Skeletal muscle satellite cell (primary cell): ENCODE measurements around the gene SLC4A5.

Experiments
- H3K27me3 ChIP-seq: 2 replicates; pipeline ENCODE4 v1.7.0; 2013; ENCODE audit warnings: low read length; ENCODE audit not compliant: control insufficient read depth, insufficient read depth
- H3K36me3 ChIP-seq: 2 replicates; pipeline ENCODE4 v1.7.0; 2013; ENCODE audit warnings: mild to moderate bottlenecking, control low read depth, low read length; ENCODE audit not compliant: insufficient read depth
- H3K4me1 ChIP-seq: 2 replicates; pipeline ENCODE4 v1.7.0; 2013; ENCODE audit warnings: low read length; ENCODE audit not compliant: control insufficient read depth, insufficient read depth
- H3K4me2 ChIP-seq: 2 replicates; pipeline ENCODE4 v1.7.0; 2013; ENCODE audit warnings: mild to moderate bottlenecking, low read length
- H3K4me3 ChIP-seq: 2 replicates; pipeline ENCODE4 v1.7.0; 2013; ENCODE audit warnings: low read length
- H3K9ac ChIP-seq: 2 replicates; pipeline ENCODE4 v1.7.0; 2013; ENCODE audit warnings: mild to moderate bottlenecking, low read depth, low read length, moderate library complexity
- H3K9me3 ChIP-seq: replicated peaks from 2 replicates; pipeline ENCODE4 v1.7.0; 2013; ENCODE audit warnings: mild to moderate bottlenecking, control low read depth, low read length

SLC4A5 gene

GRCh38 chr2:74333175-74333574, 10.0 kb downstream of the SLC4A5 start:
- no peak overlapping the region for H3K4me2 ChIP-seq
- no peaks in the 10 kb centered on the region for H3K9me3 ChIP-seq
- H3K9ac ChIP-seq: no peak overlapping the region
- no peaks in the 10 kb centered on the region for H3K36me3 ChIP-seq
- H3K4me1 ChIP-seq: no peaks in the 10 kb centered on the region
- no peak overlapping the region for H3K4me3 ChIP-seq
- no peaks in the 10 kb centered on the region for H3K27me3 ChIP-seq

- Histone ChIP-seq H3K4me1 (no peaks in the 10 kb centered on the region), H3K9ac (no peak overlapping the region), H3K9me3 (no peaks in the 10 kb centered on the region), H3K27me3 (no peaks in the 10 kb centered on the region), H3K4me2 (no peak overlapping the region), H3K4me3 (no peak overlapping the region), H3K36me3 (no peaks in the 10 kb centered on the region)
These were observed 10.6 kb downstream of the SLC4A5 start for GRCh38 chr2:74332550-74333174.

- H3K36me3 ChIP-seq: no peaks in the 10 kb centered on the region
These were observed 14.6 kb downstream of the SLC4A5 start for GRCh38 chr2:74328573-74328972.

GRCh38 chr2:74328074-74328473, 15.1 kb downstream of the SLC4A5 start:
- Histone ChIP-seq H3K4me3 (no peak overlapping the region), H3K4me2 (no peak overlapping the region), H3K36me3 (no peaks in the 10 kb centered on the region), H3K9ac (no peak overlapping the region), H3K4me1 (no peaks in the 10 kb centered on the region), H3K9me3 (no peaks in the 10 kb centered on the region), H3K27me3 (no peaks in the 10 kb centered on the region)

More at GRCh38 chr2:74328573-74328972, 14.6 kb downstream of the SLC4A5 start:
- no peak overlapping the region for H3K9ac ChIP-seq
- H3K4me3 ChIP-seq: no peak overlapping the region
- H3K4me2 ChIP-seq: no peak overlapping the region
- no peaks in the 10 kb centered on the region for H3K4me1 ChIP-seq
- H3K27me3 ChIP-seq: no peaks in the 10 kb centered on the region
- H3K9me3 ChIP-seq: no peaks in the 10 kb centered on the region

GRCh38 chr2:74327627-74328026, 15.6 kb downstream of the SLC4A5 start:
- Histone ChIP-seq H3K36me3 (no peaks in the 10 kb centered on the region), H3K27me3 (no peaks in the 10 kb centered on the region), H3K9ac (no peak overlapping the region), H3K4me2 (no peak overlapping the region), H3K4me1 (no peaks in the 10 kb centered on the region), H3K9me3 (no peaks in the 10 kb centered on the region), H3K4me3 (no peak overlapping the region)

- Histone ChIP-seq H3K9ac (no peak overlapping the region), H3K4me2 (no peak overlapping the region), H3K36me3 (no peaks in the 10 kb centered on the region), H3K9me3 (no peaks in the 10 kb centered on the region), H3K4me1 (no peaks in the 10 kb centered on the region), H3K4me3 (no peak overlapping the region), H3K27me3 (no peaks in the 10 kb centered on the region)
These were observed 16.0 kb downstream of the SLC4A5 start for GRCh38 chr2:74327199-74327598.

- Histone ChIP-seq H3K4me2 (no peak overlapping the region), H3K36me3 (no peaks in the 10 kb centered on the region), H3K9ac (no peak overlapping the region), H3K9me3 (no peaks in the 10 kb centered on the region), H3K27me3 (no peaks in the 10 kb centered on the region), H3K4me3 (no peak overlapping the region), H3K4me1 (no peaks in the 10 kb centered on the region)
These were observed 17.4 kb downstream of the SLC4A5 start for GRCh38 chr2:74325815-74326214.

- Histone ChIP-seq H3K9me3 (no peaks in the 10 kb centered on the region), H3K4me3 (no peak overlapping the region), H3K27me3 (no peaks in the 10 kb centered on the region), H3K36me3 (no peaks in the 10 kb centered on the region), H3K4me1 (no peaks in the 10 kb centered on the region), H3K9ac (no peak overlapping the region), H3K4me2 (no peak overlapping the region)
These were observed 21.5 kb downstream of the SLC4A5 start for GRCh38 chr2:74321737-74322136.

- Histone ChIP-seq H3K4me2 (no peak overlapping the region), H3K9ac (no peak overlapping the region), H3K9me3 (no peaks in the 10 kb centered on the region), H3K4me3 (no peak overlapping the region), H3K36me3 (no peaks in the 10 kb centered on the region), H3K27me3 (no peaks in the 10 kb centered on the region), H3K4me1 (no peaks in the 10 kb centered on the region)
These were observed 25.5 kb downstream of the SLC4A5 start for GRCh38 chr2:74317701-74318100.

- no peak overlapping the region for H3K9ac ChIP-seq
- no peak overlapping the region for H3K4me3 ChIP-seq
- H3K36me3 ChIP-seq: no peaks in the 10 kb centered on the region
- no peak overlapping the region for H3K4me2 ChIP-seq
- H3K4me1 ChIP-seq: no peaks in the 10 kb centered on the region
- no peaks in the 10 kb centered on the region for H3K9me3 ChIP-seq
- no peaks in the 10 kb centered on the region for H3K27me3 ChIP-seq
These were observed 26.5 kb downstream of the SLC4A5 start for GRCh38 chr2:74316627-74317295.

- H3K4me2 ChIP-seq: no peak overlapping the region
- H3K9me3 ChIP-seq: no peaks in the 10 kb centered on the region
- no peaks in the 10 kb centered on the region for H3K4me1 ChIP-seq
- no peak overlapping the region for H3K4me3 ChIP-seq
- H3K27me3 ChIP-seq: no peaks in the 10 kb centered on the region
- no peak overlapping the region for H3K9ac ChIP-seq
- H3K36me3 ChIP-seq: no peaks in the 10 kb centered on the region
These were observed 29.1 kb downstream of the SLC4A5 start for GRCh38 chr2:74314107-74314506.

- Histone ChIP-seq H3K9me3 (no peaks in the 10 kb centered on the region), H3K9ac (no peak overlapping the region), H3K36me3 (no peaks in the 10 kb centered on the region), H3K27me3 (no peaks in the 10 kb centered on the region), H3K4me1 (no peaks in the 10 kb centered on the region), H3K4me2 (no peak overlapping the region), H3K4me3 (no peak overlapping the region)
These were observed 29.7 kb downstream of the SLC4A5 start for GRCh38 chr2:74313497-74313896.
